Common myeloid progenitor, CD34-positive (primary cell): ENCODE measurements around the gene FN3K.
"Not testable (repeated sequence)": the region's sequence is repeated elsewhere in the genome, so short reads cannot be mapped to it uniquely, and the experiment has no call there.

ENCODE experiments used
- CTCF ChIA-PET: fragments of 350-600 bp; sonication (Branson Sonifier 250); formaldehyde crosslinking; loops from one replicate; lab custom pipeline; 2021; ENCODE audit warnings: antibody characterized with exemption; lab: Charles Lee
- POLR2A ChIA-PET: fragments of 350-600 bp; sonication (Branson Sonifier 250); formaldehyde crosslinking; loops from one replicate; lab custom pipeline; 2021; ENCODE audit warnings: antibody characterized with exemption; lab: Charles Lee
- DNase-seq, 3 donors: peaks; one replicate each; pipeline versions ENCODE4 v3.0.0 to v3.0.0-alpha.2; 2013
- H3K27ac ChIP-seq, 2 experiments: 1 replicate in 1 of 2; 2 replicates in 1 of 2; pipeline ENCODE4 v1.7.0; 2013; ENCODE audit warnings: inconsistent platforms in 2 of 2, low read length in 2 of 2, mild to moderate bottlenecking in 2 of 2, low read depth in 1 of 2, moderate library complexity in 1 of 2; ENCODE audit not compliant: severe bottlenecking in 2 of 2, insufficient read depth in 1 of 2, poor library complexity in 1 of 2
- H3K27me3 ChIP-seq, 5 experiments: replicated peaks in 2 of 5; 1 replicate in 3 of 5; 2 replicates in 2 of 5; pipeline versions ENCODE4 v1.6.1 to v1.7.0; 2013; ENCODE audit warnings: low read length in 4 of 5, mild to moderate bottlenecking in 2 of 5, moderate library complexity in 2 of 5, inconsistent platforms in 1 of 5; ENCODE audit not compliant: insufficient read depth in 5 of 5, control insufficient read depth in 4 of 5
- H3K36me3 ChIP-seq, 4 experiments: 1 replicate in 2 of 4; 2 replicates in 2 of 4; pipeline versions ENCODE4 v1.6.1 to v1.7.0; 2013; ENCODE audit warnings: low read length in 3 of 4, control low read depth in 1 of 4, mild to moderate bottlenecking in 1 of 4; ENCODE audit not compliant: control insufficient read depth in 4 of 4, insufficient read depth in 4 of 4
- H3K4me1 ChIP-seq, 4 experiments: 1 replicate in 3 of 4; 2 replicates in 1 of 4; pipeline versions ENCODE4 v1.6.1 to v1.7.1; 2013; ENCODE audit warnings: low read length in 3 of 4, mild to moderate bottlenecking in 3 of 4, control low read depth in 1 of 4, inconsistent platforms in 1 of 4, moderate library complexity in 1 of 4; ENCODE audit not compliant: control insufficient read depth in 4 of 4, insufficient read depth in 4 of 4; ENCODE audit errors: control extremely low read depth in 1 of 4
- H3K4me3 ChIP-seq, 7 experiments: 1 replicate in 4 of 7; 2 replicates in 3 of 7; pipeline versions ENCODE4 v1.5.1 to v1.7.0; 2013; ENCODE audit warnings: mild to moderate bottlenecking in 7 of 7, low read length in 6 of 7, moderate library complexity in 6 of 7, inconsistent platforms in 2 of 7, low read depth in 2 of 7, control low read depth in 1 of 7; ENCODE audit not compliant: insufficient read depth in 4 of 7, control insufficient read depth in 1 of 7; ENCODE audit errors: extremely low read depth in 1 of 7
- H3K9me3 ChIP-seq, 5 experiments: 1 replicate in 4 of 5; 2 replicates in 1 of 5; pipeline versions ENCODE4 v1.6.1 to v1.7.1; 2013; ENCODE audit warnings: low read length in 4 of 5, mild to moderate bottlenecking in 2 of 5, inconsistent platforms in 1 of 5, low read depth in 1 of 5, moderate library complexity in 1 of 5; ENCODE audit not compliant: control insufficient read depth in 4 of 5, insufficient read depth in 2 of 5; ENCODE audit errors: control extremely low read depth in 1 of 5
- WGBS: methylation state at CpG from one replicate; pipeline ENCODE4 v1.1.5; 2013; ENCODE audit not compliant: insufficient coverage; 5-methylcytosine and 5-hydroxymethylcytosine counted together

FN3K gene

DNA sequence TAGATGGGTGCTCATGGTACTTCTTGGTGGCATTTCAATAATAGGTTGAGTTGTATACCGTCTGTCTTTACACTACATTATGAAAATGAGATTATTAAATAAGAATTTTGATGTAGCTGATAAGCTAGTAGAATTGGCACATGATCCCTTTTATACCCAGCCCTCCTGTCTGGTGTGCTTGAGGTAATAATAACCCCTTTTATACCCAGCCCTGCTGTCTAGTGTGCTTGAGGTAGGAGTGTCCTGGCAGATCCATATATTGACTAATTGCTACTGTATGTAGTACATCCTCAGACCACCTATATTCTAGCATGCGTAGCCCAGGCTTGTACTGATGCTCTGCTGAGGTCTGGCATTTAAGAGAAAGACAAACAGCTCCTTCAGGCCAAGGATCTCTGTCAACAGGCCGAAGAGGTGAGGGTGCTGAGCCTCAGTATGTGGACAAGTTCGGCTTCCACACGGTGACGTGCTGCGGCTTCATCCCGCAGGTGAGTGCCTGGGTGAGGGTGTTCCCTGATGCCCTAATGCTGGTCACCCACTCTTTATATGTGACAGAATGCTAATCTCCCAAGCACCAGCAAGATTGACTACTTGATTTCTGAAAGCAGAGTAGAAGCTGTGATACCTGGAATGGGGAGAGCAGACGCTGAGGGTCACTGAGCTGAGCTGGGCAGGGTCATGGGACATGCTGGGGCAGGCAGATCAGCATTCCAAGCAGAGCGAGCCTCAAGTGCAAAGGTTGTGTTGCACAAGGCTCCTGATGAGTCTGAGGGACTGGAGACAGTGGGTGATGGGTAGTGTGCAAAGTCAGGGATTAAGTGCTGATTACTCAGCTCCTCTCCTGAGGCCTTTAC lies 5.7 kb downstream of the FN3K start:
- Histone ChIP-seq H3K4me1 (peaks cover 0 to under 1% (median under 1%) of the 10 kb centered on the region in 4 experiments), H3K9me3 (peaks cover 0 to 23% (median 11%) of the 10 kb centered on the region in 5 experiments), H3K36me3 (peaks cover 0 to 25% (median 14%) of the 10 kb centered on the region in 4 experiments), H3K4me3 (no peak overlapping the region), H3K27me3 (no peaks in the 10 kb centered on the region), H3K27ac (no peak overlapping the region)
- peak in 2 of 3 donors; percentile 60 to 68 for DNase-seq
- POLR2A ChIA-PET = interaction anchor here (0.6 kb wide), 1 partner anchor 194 kb away, joined by 3 read pairs; no protein-coding TSS in a partner anchor
- CTCF ChIA-PET = no interaction called here
- 100% methylated on average over 8 of the region's 10 CpGs for WGBS

DNA sequence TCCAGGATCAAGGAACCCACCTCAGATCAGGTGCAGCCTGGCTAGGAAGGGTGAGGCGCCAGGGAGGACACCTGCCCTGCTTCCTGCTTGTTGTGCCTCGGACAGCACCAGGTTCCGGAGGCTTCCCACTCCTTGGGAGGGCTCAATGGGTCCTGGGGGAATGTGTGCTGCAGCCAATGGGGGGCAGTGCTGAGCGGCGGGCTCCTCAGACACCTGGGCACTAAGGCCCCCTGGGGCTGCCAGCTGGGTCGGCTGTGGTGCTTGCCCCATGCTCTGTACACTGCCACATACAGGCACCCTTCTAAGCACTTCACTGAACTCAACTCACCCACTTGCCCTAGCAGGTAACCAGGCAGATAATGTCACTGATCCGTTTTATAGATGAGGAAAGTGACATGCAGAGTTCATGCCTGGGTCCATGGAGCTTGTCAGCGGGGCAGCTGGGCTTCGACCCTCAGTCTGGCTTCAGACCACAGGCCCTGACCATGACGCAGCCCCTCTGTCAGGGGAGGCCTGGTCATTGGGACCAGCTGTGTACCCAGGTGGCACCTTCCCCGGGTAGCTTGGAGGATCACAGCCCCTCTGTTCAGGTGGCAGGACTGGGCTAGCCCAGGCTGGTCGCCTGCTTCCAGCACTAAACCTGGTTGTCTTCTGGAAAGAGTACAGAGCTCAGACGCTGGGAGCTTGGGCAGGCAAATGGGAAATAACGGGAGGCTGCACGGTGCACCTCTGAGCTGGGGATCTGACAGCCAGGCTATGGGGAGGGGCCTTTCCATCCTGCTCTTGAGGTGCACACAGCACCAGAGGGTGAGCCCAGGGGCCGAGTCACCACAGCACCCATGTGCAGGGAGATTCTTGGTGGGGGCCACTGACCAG lies 8.2 kb downstream of the FN3K start:
- Histone ChIP-seq H3K27ac (no peak overlapping the region), H3K4me3 (no peak overlapping the region), H3K27me3 (no peaks in the 10 kb centered on the region), H3K36me3 (peaks cover 1 to 25% (median 14%) of the 10 kb centered on the region in 4 experiments), H3K4me1 (no peaks in the 10 kb centered on the region), H3K9me3 (peaks cover 0 to 29% (median 19%) of the 10 kb centered on the region in 5 experiments)
- DNase-seq = no peak
- ChIA-PET CTCF (interaction anchor here (0.8 kb wide), 1 partner anchor 24 kb away, joined by 3 read pairs; no protein-coding TSS in a partner anchor), POLR2A (no interaction called here)
- WGBS = 97% methylated on average over 10 of the region's 16 CpGs

DNA sequence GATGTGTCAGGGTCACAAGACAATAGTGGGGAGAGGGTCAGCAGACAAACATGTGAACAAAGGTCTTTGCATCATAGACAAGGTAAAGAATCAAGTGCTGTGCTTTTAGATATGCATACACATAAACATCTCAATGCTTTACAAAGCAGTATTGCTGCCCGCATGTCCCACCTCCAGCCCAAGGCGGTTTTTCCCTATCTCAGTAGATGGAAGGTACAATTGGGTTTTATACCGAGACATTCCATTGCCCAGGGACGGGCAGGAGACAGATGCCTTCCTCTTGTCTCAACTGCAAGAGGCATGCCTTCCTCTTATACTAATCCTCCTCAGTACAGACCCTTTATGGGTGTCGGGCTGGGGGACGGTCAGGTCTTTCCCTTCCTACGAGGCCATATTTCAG lies 9.3 kb downstream of the FN3K start:
- WGBS = 93% methylated on average over 4 of the region's 7 CpGs
- H3K27ac ChIP-seq, CTCF ChIA-PET, H3K4me3 ChIP-seq, H3K27me3 ChIP-seq, H3K4me1 ChIP-seq, DNase-seq, POLR2A ChIA-PET: not testable (repeated sequence)
- Histone ChIP-seq H3K9me3 (peaks cover 1 to 29% (median 19%) of the 10 kb centered on the region in 5 experiments), H3K36me3 (peaks cover 4 to 25% (median 15%) of the 10 kb centered on the region in 4 experiments)

DNA sequence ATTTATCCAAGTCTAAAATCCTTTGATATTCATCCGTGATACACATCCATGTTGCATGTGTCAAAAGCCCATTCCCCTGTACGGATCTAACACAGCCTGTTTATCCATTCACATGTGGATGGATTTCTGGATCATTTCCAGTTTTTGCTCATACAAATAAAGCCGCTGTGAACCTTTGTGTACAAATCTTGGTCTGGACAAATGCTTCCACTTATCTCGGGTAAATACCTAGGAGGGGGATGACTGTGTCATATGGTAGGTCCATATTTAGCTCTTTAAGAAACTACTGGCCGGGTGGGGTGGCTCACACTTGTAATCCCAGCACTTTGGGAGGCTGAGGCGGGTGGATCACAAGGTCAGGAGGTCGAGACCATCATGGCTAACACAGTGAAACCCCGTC lies 10.1 kb downstream of the FN3K start:
- Histone ChIP-seq H3K27ac (no peak overlapping the region), H3K4me1 (peaks cover 0 to 3% (median 0%) of the 10 kb centered on the region in 4 experiments), H3K36me3 (peaks cover 4 to 25% (median 12%) of the 10 kb centered on the region in 4 experiments), H3K27me3 (no peaks in the 10 kb centered on the region), H3K9me3 (peaks cover 1 to 30% (median 19%) of the 10 kb centered on the region in 5 experiments), H3K4me3 (no peak overlapping the region)
- DNase-seq = no peak
- ChIA-PET POLR2A (no interaction called here), CTCF (no interaction called here)
- WGBS = 91% methylated on average over 8 of the region's 8 CpGs

DNA sequence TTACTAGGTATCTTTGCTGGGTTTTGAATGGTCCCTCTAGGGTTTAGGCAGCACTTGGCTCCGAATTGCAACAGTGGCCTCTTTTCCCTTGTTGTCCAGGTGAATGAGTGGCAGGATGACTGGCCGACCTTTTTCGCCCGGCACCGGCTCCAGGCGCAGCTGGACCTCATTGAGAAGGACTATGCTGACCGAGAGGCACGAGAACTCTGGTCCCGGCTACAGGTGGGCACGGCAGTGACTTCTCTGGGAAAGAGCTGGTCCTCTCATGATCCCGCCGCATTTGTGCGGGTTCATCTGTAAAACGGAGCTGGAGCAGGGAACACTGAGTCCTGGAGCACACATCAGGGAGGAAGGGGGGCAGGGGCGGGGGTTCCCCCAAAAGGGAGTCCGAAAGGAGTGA lies 13.3 kb downstream of the FN3K start:
- H3K27ac ChIP-seq = no peak overlapping the region
- H3K9me3 ChIP-seq = peaks cover 1 to 20% (median 6%) of the 10 kb centered on the region in 5 experiments
- no peak overlapping the region for H3K4me3 ChIP-seq
- over 99% methylated on average over 15 of the region's 16 CpGs for WGBS
- H3K4me1 ChIP-seq = peaks cover 0 to 21% (median 15%) of the 10 kb centered on the region in 4 experiments
- no peaks in the 10 kb centered on the region for H3K27me3 ChIP-seq
- no peak for DNase-seq
- CTCF ChIA-PET = no interaction called here
- peaks cover 0 to 6% (median under 1%) of the 10 kb centered on the region in 4 experiments for H3K36me3 ChIP-seq
- POLR2A ChIA-PET = no interaction called here

DNA sequence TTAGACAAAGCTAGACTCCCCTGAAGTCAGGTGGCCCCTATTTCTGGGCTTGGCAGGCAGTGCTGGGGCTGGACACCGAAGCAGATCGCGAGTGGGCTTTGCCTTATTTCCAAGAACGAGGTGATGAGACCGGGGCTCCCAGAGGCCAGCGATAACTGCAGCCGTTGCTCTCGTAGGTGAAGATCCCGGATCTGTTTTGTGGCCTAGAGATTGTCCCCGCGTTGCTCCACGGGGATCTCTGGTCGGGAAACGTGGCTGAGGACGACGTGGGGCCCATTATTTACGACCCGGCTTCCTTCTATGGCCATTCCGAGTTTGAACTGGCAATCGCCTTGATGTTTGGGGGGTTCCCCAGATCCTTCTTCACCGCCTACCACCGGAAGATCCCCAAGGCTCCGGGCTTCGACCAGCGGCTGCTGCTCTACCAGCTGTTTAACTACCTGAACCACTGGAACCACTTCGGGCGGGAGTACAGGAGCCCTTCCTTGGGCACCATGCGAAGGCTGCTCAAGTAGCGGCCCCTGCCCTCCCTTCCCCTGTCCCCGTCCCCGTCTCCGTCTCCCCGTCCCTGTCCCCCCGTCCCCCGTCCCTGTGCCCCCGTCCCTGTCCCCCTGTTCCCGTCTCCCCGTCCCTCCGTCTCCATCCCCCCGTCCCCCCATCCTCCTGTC lies 15.0 kb downstream of the FN3K start:
- H3K27ac ChIP-seq = no peak overlapping the region
- H3K36me3 ChIP-seq = peaks cover 0 to 6% (median 0%) of the 10 kb centered on the region in 4 experiments
- ChIA-PET POLR2A (interaction anchor here (0.7 kb wide), 1 partner anchor 34 kb away, joined by 3 read pairs; the partner anchor contains the start of gene FN3KRP), CTCF (no interaction called here)
- H3K4me1 ChIP-seq = peaks cover 0 to 21% (median 17%) of the 10 kb centered on the region in 4 experiments
- peak in 1 of 3 donors; percentile 23 for DNase-seq
- peak overlapping the region in 1 of 7 experiments; percentile 10 for H3K4me3 ChIP-seq
- 67% methylated on average over 32 of the region's 40 CpGs for WGBS
- peaks cover 1 to 15% (median 6%) of the 10 kb centered on the region in 5 experiments for H3K9me3 ChIP-seq
- H3K27me3 ChIP-seq = no peaks in the 10 kb centered on the region
